NCI-H1092 (cell line): Measurements from ENCODE around the gene MOB3C.

ENCODE experiments used
- DNase-seq: peaks from one replicate; lab custom pipeline; 2025; lab: John Stamatoyannopoulos, UW

MOB3C gene

GRCh38 chr1:46606255-46606965, 10.2 kb downstream of the MOB3C start:
- peak; percentile 32 for DNase-seq

GRCh38 chr1:46605232-46605631, 11.4 kb downstream of the MOB3C start:
- no peak for DNase-seq

- DNase-seq, result peak; percentile 21
These were observed 12.6 kb downstream of the MOB3C start, which contains the start of gene MKNK1 for GRCh38 chr1:46603858-46604549. Gene MKNK1, minus strand, starts transcription at chr1:46604268. Its CDS starts 20,941 bp downstream, at chr1:46583327.

- DNase-seq, result no peak
These were observed 13.1 kb downstream of the MOB3C start for GRCh38 chr1:46603481-46603857.

- DNase-seq, result no peak
These were observed 15.2 kb downstream of the MOB3C start for GRCh38 chr1:46601257-46602007.

- DNase-seq, result no peak
These were observed 17.3 kb downstream of the MOB3C start for GRCh38 chr1:46599059-46599970.

- no peak for DNase-seq
These were observed 19.8 kb downstream of the MOB3C start for GRCh38 chr1:46596846-46597245.

- no peak for DNase-seq
These were observed 20.6 kb downstream of the MOB3C start for GRCh38 chr1:46596036-46596435.

- DNase-seq, result no peak
These were observed 21.5 kb downstream of the MOB3C start for GRCh38 chr1:46595127-46595526.

GRCh38 chr1:46594063-46594462, 22.5 kb downstream of the MOB3C start:
- no peak for DNase-seq

- DNase-seq, result no peak
These were observed 23.8 kb downstream of the MOB3C start for GRCh38 chr1:46592823-46593222.

GRCh38 chr1:46589529-46589928, 27.1 kb downstream of the MOB3C start:
- DNase-seq, result no peak

GRCh38 chr1:46587069-46587468, 29.5 kb downstream of the MOB3C start:
- DNase-seq, result no peak

- no peak for DNase-seq
These were observed 31.2 kb downstream of the MOB3C start for GRCh38 chr1:46585312-46585938.

- no peak for DNase-seq
These were observed 33.1 kb downstream of the MOB3C start for GRCh38 chr1:46583494-46583893.

GRCh38 chr1:46582972-46583371, 33.6 kb downstream of the MOB3C start:
- no peak for DNase-seq

- no peak for DNase-seq
These were observed 34.7 kb downstream of the MOB3C start for GRCh38 chr1:46581681-46582455.

GRCh38 chr1:46580140-46580903, 36.3 kb downstream of the MOB3C start:
- DNase-seq, result no peak

- DNase-seq, result no peak
These were observed 38.9 kb downstream of the MOB3C start for GRCh38 chr1:46577671-46578070.

GRCh38 chr1:46576596-46576995, 40.0 kb downstream of the MOB3C start:
- no peak for DNase-seq
